Measurements from ENCODE around the gene XXYLT1. TPM values are rescaled to one million over a fixed set of nuclear protein-coding genes. Genes with fewer than 3 reads are reported as not detected.

The XXYLT1 gene
- total RNA-seq, 1 donor from 2014 or later, result 13.6 TPM

DNA sequence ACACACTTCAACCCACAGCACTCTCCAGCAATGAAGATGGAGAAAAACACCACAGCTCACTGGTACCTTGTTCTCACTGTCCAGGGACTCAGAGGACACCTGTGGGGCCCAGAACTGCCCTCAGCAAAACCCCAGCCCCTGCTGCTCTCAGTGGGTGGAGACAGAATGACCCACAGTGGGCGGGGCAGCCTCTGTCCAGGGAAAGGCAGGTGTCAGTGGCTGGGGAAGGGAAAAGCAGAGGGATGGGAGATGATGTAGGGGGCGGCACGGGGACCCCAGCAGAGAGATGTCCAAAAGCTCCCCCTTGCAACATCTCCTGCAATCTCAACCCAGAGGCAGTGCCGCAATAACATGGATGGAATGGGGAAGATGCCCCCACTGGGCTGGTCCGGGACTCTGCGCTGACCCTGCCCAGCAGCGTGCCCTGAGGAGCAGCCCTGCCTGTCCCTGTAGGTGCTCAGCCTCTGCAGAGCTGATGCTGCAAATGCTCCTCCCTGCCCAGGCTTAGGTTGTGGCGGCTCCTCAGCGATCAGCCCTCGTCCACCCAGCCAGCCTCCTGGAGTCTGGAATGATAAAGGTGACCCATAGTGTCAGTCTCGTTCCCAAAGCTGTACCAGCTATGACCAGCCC, 193.9 kb downstream of the XXYLT1 start:
- H3K4me1 ChIP-seq (ENCODE audit: control insufficient read depth in 3 of 3, insufficient read depth in 3 of 3, low read length in 3 of 3), result peaks cover 48 to 50% (median 48%) of the 10 kb centered on the region in 3 donors
- no peak overlapping the region for H3K27ac ChIP-seq (ENCODE audit: low read depth, low read length)
- no peaks in the 10 kb centered on the region for H3K9me3 ChIP-seq (ENCODE audit: control insufficient read depth in 3 of 3, low read length in 3 of 3)
- peaks cover 0 to under 1% (median 0%) of the 10 kb centered on the region in 3 donors for H3K36me3 ChIP-seq (ENCODE audit: control insufficient read depth in 3 of 3, insufficient read depth in 3 of 3, low read length in 3 of 3)
- no peaks in the 10 kb centered on the region for H3K27me3 ChIP-seq (ENCODE audit: control insufficient read depth in 3 of 3, insufficient read depth in 3 of 3, low read length in 3 of 3)
- no peak overlapping the region for H3K9ac ChIP-seq (ENCODE audit: low read depth in 1 of 3, low read length in 3 of 3)
- H3K4me3 ChIP-seq (ENCODE audit: low read length in 3 of 3), result no peak overlapping the region

DNA sequence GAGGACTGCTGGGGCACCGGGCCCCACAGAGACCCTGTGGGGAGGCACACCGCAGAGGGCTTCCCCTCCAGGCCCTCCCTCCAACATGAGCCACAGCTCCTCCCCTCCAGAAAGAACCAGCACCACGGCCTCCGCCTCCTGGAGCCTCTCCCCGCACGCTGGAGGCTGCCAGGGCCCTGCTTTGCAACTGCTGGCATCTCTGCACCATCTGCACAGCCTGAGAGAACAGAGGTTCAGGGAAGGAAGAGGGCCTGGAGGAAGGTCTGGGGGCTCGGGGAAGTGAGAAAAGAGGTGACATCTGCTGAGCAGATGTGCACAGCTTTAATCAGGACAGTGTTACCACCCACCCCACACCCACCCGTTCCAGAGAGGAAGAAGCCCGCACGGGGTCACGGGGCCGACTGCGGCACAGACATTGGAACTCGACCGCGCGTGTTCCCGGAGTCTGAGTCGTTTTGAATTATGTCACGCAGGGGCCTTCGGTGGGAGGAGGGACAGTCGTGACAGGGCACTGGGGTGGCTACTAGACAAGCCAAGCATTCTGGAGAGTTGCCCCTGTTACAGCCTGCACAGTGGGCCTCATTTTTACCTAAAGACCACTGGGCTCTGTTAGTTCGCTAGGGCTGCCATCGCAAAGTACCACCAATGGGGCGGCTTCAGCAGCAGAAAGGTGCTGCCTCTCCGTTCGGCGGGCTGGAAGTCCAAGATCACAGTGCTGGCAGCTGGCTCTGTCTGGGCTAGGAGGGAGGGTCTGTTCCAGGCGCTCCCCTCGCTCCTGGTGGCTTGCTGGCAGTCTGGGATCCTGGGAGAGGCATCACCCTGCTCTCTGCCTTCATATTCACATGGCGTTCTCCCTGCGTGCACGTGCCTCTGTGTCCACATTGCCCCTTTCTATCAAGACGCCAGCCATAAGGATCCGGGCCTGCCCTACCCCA, 194.8 kb downstream of the XXYLT1 start:
- Histone ChIP-seq H3K9ac (ENCODE audit: low read depth in 1 of 3, low read length in 3 of 3) (no peak overlapping the region), H3K9me3 (ENCODE audit: control insufficient read depth in 3 of 3, low read length in 3 of 3) (no peaks in the 10 kb centered on the region), H3K4me3 (ENCODE audit: low read length in 3 of 3) (no peak overlapping the region), H3K4me1 (ENCODE audit: control insufficient read depth in 3 of 3, insufficient read depth in 3 of 3, low read length in 3 of 3) (peaks cover 48 to 50% (median 48%) of the 10 kb centered on the region in 3 donors), H3K27ac (ENCODE audit: low read depth, low read length) (no peak overlapping the region), H3K36me3 (ENCODE audit: control insufficient read depth in 3 of 3, insufficient read depth in 3 of 3, low read length in 3 of 3) (peaks cover 0 to 2% (median 0%) of the 10 kb centered on the region in 3 donors), H3K27me3 (ENCODE audit: control insufficient read depth in 3 of 3, insufficient read depth in 3 of 3, low read length in 3 of 3) (no peaks in the 10 kb centered on the region)

DNA sequence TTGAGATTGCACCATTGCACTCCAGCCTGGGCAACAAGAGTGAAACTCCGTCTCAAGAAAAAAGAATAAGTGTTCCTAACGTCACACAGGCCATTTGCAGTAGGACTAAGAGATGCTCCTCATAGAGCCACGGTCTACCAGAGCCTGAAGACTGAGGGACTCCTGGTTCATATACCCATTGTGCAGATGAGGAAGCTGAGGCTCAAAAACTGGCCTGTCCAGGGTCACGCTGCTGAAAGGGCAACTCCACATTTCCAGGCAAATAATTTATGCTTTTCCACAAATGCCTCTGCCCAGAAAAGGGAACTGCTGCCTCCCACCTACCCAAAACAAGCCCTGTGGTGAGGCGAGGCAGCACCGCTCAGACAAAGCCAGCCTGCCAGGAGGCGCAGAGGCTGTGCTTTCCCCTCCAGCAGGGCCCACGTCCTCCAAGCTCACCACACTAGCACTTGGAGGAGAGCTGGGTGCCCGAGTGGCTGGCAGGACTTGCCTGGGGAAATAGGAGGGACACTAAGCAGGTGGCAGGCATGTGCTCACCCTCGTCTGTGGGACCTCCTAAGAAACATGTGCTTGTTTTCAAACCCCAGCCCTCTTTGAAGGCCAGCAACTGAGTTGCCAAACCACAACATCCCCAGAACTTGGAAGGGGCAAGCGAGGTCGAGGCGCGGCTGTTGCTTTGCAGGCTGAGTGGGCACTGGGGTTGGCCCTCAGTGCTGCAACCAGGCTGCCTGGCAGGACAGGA, 195.6 kb downstream of the XXYLT1 start:
- no peaks in the 10 kb centered on the region for H3K27me3 ChIP-seq (ENCODE audit: control insufficient read depth in 3 of 3, insufficient read depth in 3 of 3, low read length in 3 of 3)
- H3K4me3 ChIP-seq (ENCODE audit: low read length in 3 of 3), result no peak overlapping the region
- H3K9me3 ChIP-seq (ENCODE audit: control insufficient read depth in 3 of 3, low read length in 3 of 3), result no peaks in the 10 kb centered on the region
- H3K4me1 ChIP-seq (ENCODE audit: control insufficient read depth in 3 of 3, insufficient read depth in 3 of 3, low read length in 3 of 3), result peaks cover 45 to 50% (median 46%) of the 10 kb centered on the region in 3 donors
- peak overlapping the region in 1 of 3 donors; percentile 40 for H3K9ac ChIP-seq (ENCODE audit: low read depth in 1 of 3, low read length in 3 of 3)
- no peak overlapping the region for H3K27ac ChIP-seq (ENCODE audit: low read depth, low read length)
- peaks cover 0 to 2% (median 0%) of the 10 kb centered on the region in 3 donors for H3K36me3 ChIP-seq (ENCODE audit: control insufficient read depth in 3 of 3, insufficient read depth in 3 of 3, low read length in 3 of 3)

DNA sequence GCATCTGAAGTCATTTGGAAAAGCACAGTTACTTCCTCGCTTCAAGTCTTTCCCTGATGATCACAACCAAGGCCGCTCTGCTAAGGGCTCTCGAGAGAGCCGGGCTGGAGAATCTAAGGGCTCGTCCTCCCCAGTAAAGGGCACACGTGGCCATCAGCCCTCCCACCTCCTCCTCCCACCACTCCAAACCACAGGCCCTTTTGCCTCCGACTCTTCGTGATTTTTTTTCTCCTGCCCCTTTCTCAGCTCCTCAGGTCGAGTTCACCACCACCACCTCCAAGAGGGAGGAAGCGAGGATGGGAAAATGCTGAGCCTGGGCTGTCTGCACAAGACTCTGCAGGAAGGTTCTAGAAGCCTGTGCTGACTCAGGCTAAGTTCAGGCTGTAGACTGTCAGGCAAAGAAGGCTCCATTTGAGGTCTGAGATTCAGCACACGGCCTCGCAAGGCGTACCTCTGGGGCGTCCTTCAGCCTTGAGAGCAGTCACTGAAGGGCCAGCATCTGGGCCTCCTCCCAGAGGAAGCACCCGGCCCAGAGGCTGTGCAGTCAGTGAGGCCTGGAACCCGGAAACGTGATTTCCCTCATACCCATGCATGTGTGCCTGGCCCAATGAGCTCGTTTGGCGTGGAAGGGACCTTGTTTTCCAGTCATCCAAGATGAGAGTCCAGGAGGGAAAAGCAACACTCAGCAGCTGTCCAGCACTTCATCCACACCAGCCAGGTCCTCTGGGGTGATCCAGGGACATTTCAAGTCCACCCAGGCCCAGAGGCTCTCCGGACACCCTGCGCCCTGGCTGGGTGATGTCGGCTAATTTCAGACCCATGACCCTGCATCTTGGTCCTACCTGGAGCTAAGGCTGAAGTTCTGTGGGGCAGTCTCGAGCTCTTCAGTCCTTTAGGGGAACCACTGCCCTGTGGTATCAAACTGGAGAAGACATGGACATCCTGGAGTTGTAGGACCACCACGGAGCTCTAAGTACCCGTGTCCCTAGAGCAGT, 196.8 kb downstream of the XXYLT1 start:
- H3K4me3 ChIP-seq (ENCODE audit: low read length in 3 of 3), result no peak overlapping the region
- H3K9me3 ChIP-seq (ENCODE audit: control insufficient read depth in 3 of 3, low read length in 3 of 3), result no peaks in the 10 kb centered on the region
- no peak overlapping the region for H3K9ac ChIP-seq (ENCODE audit: low read depth in 1 of 3, low read length in 3 of 3)
- H3K27ac ChIP-seq (ENCODE audit: low read depth, low read length), result no peak overlapping the region
- H3K27me3 ChIP-seq (ENCODE audit: control insufficient read depth in 3 of 3, insufficient read depth in 3 of 3, low read length in 3 of 3), result no peaks in the 10 kb centered on the region
- H3K4me1 ChIP-seq (ENCODE audit: control insufficient read depth in 3 of 3, insufficient read depth in 3 of 3, low read length in 3 of 3), result peaks cover 33 to 45% (median 40%) of the 10 kb centered on the region in 3 donors
- H3K36me3 ChIP-seq (ENCODE audit: control insufficient read depth in 3 of 3, insufficient read depth in 3 of 3, low read length in 3 of 3), result peaks cover 3 to 6% (median 5%) of the 10 kb centered on the region in 3 donors

DNA sequence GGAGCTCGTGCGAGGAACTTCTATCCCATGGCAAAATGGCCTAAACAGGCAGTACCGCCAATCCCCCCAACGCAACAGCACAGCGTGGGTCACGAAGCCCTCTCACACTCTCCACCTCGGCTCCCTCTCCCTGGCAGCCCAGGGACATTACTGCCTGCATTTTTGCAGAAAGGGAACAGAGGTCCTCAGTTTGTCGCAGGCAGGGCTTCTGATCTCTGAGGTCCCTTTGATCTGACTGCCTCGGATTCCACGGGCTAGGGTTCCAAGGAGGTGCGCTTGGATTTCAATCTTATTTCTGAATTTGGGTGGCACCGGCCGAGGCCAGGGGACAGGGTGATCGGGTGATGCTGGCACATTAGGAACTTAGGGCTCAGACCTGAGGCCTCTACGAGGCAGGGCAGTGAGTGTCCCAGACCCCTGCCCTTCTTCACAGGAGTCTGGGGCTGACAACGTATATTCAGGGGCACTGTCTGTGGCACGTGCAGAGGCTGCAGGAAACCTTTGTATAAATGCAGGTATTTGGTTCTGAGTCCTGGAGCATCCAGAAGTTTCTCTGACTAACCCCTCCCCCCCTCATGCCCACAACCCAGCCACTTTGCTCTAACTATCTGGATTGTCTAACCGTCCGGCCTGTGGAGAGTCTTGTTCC, 197.9 kb downstream of the XXYLT1 start:
- Histone ChIP-seq H3K9me3 (ENCODE audit: control insufficient read depth in 3 of 3, low read length in 3 of 3) (no peaks in the 10 kb centered on the region), H3K27ac (ENCODE audit: low read depth, low read length) (no peak overlapping the region), H3K27me3 (ENCODE audit: control insufficient read depth in 3 of 3, insufficient read depth in 3 of 3, low read length in 3 of 3) (no peaks in the 10 kb centered on the region), H3K9ac (ENCODE audit: low read depth in 1 of 3, low read length in 3 of 3) (peak overlapping the region in 1 of 3 donors; percentile 25), H3K36me3 (ENCODE audit: control insufficient read depth in 3 of 3, insufficient read depth in 3 of 3, low read length in 3 of 3) (peaks cover 3 to 10% (median 5%) of the 10 kb centered on the region in 3 donors), H3K4me1 (ENCODE audit: control insufficient read depth in 3 of 3, insufficient read depth in 3 of 3, low read length in 3 of 3) (peaks cover 32 to 45% (median 38%) of the 10 kb centered on the region in 3 donors), H3K4me3 (ENCODE audit: low read length in 3 of 3) (no peak overlapping the region)

DNA sequence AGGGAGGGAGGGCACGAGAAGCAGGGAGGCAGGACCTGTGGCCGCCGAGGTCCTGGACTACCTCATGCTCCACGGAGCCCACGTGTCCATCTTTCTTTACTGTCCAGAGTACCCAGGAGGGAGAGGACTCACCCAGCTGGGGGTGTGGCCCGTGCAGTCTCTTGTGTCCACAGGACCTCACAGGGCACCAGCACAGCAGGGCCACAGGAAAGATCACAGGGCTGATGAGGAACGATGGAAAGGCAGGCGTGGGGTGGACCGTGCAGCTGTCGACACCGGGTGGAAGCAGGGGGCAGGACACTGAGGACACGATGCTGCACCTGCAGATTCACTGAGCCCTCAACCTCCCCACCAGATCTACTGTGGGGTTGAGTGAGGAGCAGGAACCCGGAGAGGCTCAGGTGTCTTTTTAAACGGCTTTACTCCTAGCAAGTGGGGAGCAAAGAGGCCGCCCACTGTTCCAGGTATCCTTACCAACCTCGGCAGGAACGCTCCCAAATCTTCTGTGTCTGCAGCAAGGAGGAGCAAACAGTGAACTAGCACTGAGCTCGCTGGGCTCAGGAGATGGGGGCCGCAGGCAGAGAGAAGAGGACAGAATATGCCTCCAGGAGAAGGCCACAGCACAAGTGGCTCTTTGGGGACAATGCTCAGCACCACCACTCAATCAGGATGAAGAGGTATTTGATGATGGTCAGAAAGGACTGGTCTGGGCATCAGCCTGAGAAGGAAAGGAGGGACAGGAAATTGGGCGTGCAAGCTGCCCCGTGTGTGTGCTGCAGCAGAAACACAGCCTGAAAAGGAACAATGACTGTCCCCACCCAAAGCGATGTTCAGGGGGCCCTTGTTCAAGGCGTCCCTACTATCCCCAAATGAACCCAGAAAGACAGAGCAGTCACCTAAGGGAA, 198.8 kb downstream of the XXYLT1 start:
- peaks cover 32 to 45% (median 38%) of the 10 kb centered on the region in 3 donors for H3K4me1 ChIP-seq (ENCODE audit: control insufficient read depth in 3 of 3, insufficient read depth in 3 of 3, low read length in 3 of 3)
- no peaks in the 10 kb centered on the region for H3K27me3 ChIP-seq (ENCODE audit: control insufficient read depth in 3 of 3, insufficient read depth in 3 of 3, low read length in 3 of 3)
- no peak overlapping the region for H3K27ac ChIP-seq (ENCODE audit: low read depth, low read length)
- H3K9ac ChIP-seq (ENCODE audit: low read depth in 1 of 3, low read length in 3 of 3), result peak overlapping the region in 1 of 3 donors; percentile 68
- H3K4me3 ChIP-seq (ENCODE audit: low read length in 3 of 3), result peak overlapping the region in 1 of 3 donors; percentile 22
- H3K36me3 ChIP-seq (ENCODE audit: control insufficient read depth in 3 of 3, insufficient read depth in 3 of 3, low read length in 3 of 3), result peaks cover 3 to 11% (median 5%) of the 10 kb centered on the region in 3 donors
- no peaks in the 10 kb centered on the region for H3K9me3 ChIP-seq (ENCODE audit: control insufficient read depth in 3 of 3, low read length in 3 of 3)

DNA sequence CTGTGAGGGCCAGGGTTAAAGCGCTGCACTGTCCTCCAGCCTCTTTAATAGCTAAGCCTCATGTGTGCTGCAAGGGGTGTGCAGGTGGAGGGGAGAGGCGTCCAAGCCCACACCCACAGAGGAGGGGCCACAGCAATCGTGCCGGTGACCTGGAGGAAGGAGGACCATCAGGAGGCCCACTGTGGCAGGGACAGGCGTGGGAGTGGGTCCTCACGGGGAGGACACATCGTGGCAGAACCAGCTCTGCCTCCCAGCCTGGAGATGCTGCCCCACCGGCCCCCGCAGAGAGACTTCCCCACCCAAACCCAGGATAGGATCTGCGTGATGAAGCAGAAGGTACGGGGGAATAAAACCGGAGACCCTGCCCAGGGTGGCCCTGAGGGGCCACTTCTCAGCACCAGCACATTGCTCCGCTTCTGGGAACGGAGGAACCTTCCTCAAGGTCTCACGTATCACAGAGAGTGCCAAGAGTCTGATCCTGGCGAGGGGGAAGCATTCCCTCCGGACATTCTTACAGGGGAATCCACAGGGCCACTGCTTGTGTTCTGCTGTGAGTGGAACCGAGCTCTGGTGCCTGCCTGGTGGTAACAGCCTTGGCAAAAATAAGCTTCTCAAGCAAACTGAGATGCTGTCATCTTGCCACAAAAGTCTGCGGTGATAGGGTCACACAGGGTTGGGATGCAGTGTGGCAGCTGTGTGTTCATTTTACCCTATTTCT, 199.8 kb downstream of the XXYLT1 start:
- no peaks in the 10 kb centered on the region for H3K9me3 ChIP-seq (ENCODE audit: control insufficient read depth in 3 of 3, low read length in 3 of 3)
- no peaks in the 10 kb centered on the region for H3K27me3 ChIP-seq (ENCODE audit: control insufficient read depth in 3 of 3, insufficient read depth in 3 of 3, low read length in 3 of 3)
- peak overlapping the region; percentile 34 for H3K27ac ChIP-seq (ENCODE audit: low read depth, low read length)
- peaks cover 32 to 45% (median 38%) of the 10 kb centered on the region in 3 donors for H3K4me1 ChIP-seq (ENCODE audit: control insufficient read depth in 3 of 3, insufficient read depth in 3 of 3, low read length in 3 of 3)
- peaks cover 3 to 11% (median 5%) of the 10 kb centered on the region in 3 donors for H3K36me3 ChIP-seq (ENCODE audit: control insufficient read depth in 3 of 3, insufficient read depth in 3 of 3, low read length in 3 of 3)
- H3K9ac ChIP-seq (ENCODE audit: low read depth in 1 of 3, low read length in 3 of 3), result peak overlapping the region; percentile 29 to 68 (median 40)
- H3K4me3 ChIP-seq (ENCODE audit: low read length in 3 of 3), result peak overlapping the region in 1 of 3 donors; percentile 13

DNA sequence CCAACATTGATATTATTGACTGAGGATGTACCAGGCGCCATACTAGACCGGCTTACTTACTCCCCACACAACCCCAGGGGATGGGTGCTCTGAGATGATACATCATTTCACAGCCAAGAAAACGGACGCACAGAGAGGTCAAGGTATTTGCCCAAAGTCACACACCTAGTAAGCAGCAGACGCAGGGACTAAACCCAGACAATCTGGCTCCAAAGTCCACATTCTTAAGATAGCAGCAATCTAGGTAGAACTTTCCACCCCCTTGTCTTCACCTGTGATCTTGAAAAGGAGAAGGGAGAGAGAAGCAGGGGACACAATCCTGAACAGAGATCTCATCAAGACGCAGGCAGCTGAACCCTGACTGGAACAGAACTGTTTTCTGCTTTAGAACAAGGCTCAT, 200.6 kb downstream of the XXYLT1 start:
- Histone ChIP-seq H3K9me3 (ENCODE audit: control insufficient read depth in 3 of 3, low read length in 3 of 3) (no peaks in the 10 kb centered on the region), H3K9ac (ENCODE audit: low read depth in 1 of 3, low read length in 3 of 3) (no peak overlapping the region), H3K36me3 (ENCODE audit: control insufficient read depth in 3 of 3, insufficient read depth in 3 of 3, low read length in 3 of 3) (peaks cover 3 to 11% (median 5%) of the 10 kb centered on the region in 3 donors), H3K27ac (ENCODE audit: low read depth, low read length) (no peak overlapping the region), H3K4me3 (ENCODE audit: low read length in 3 of 3) (no peak overlapping the region), H3K27me3 (ENCODE audit: control insufficient read depth in 3 of 3, insufficient read depth in 3 of 3, low read length in 3 of 3) (no peaks in the 10 kb centered on the region), H3K4me1 (ENCODE audit: control insufficient read depth in 3 of 3, insufficient read depth in 3 of 3, low read length in 3 of 3) (peaks cover 30 to 42% (median 38%) of the 10 kb centered on the region in 3 donors)

All from skeletal muscle tissue (tissue), 4 donors.